Liver (tissue), 3 donors: ENCODE results near the gene MOB1A.

ENCODE experiments used
- GABPA ChIP-seq, 2 donors: IDR thresholded peaks in 1 of 2; conservative IDR thresholded peaks in 1 of 2; 2 replicates each; pipeline ENCODE4 v1.6.1; 2016; ENCODE audit warnings: antibody characterized with exemption in 2 of 2, mild to moderate bottlenecking in 1 of 2, moderate library complexity in 1 of 2
- RAD21 ChIP-seq, 2 donors: IDR thresholded peaks; 2 replicates each; pipeline ENCODE4 v1.6.1; 2016; ENCODE audit warnings: antibody characterized with exemption in 2 of 2, mild to moderate bottlenecking in 2 of 2
- RXRA ChIP-seq, 2 donors: IDR thresholded peaks; 2 replicates each; pipeline ENCODE4 v1.6.1; 2017 to 2018; ENCODE audit warnings: antibody characterized with exemption in 2 of 2, mild to moderate bottlenecking in 1 of 2
- SP1 ChIP-seq: IDR thresholded peaks from 2 replicates; pipeline ENCODE4 v1.6.1; 2018; ENCODE audit warnings: antibody characterized with exemption, mild to moderate bottlenecking
- YY1 ChIP-seq: IDR thresholded peaks from 2 replicates; pipeline ENCODE4 v1.6.1; 2016; ENCODE audit warnings: antibody characterized with exemption, mild to moderate bottlenecking
- TF ChIP-seq, protein P1 (sequence below): fragments of 150-350 bp; IDR thresholded peaks from 2 replicates; pipeline ENCODE4 v1.5.1; 2017; ENCODE audit warnings: improper control_type of control experiment, low read depth, low read length; ENCODE audit not compliant: missing input control
- TF ChIP-seq, protein P2 (sequence below): IDR thresholded peaks from 2 replicates; pipeline ENCODE4 v1.6.1; 2016; ENCODE audit warnings: antibody characterized with exemption, mild to moderate bottlenecking
- TF ChIP-seq, protein P3 (sequence below): IDR thresholded peaks from 2 replicates; pipeline ENCODE4 v1.6.1; 2016; ENCODE audit warnings: antibody characterized with exemption
- donor health status: healthy.
- donor health status: healthy.

DNA sequence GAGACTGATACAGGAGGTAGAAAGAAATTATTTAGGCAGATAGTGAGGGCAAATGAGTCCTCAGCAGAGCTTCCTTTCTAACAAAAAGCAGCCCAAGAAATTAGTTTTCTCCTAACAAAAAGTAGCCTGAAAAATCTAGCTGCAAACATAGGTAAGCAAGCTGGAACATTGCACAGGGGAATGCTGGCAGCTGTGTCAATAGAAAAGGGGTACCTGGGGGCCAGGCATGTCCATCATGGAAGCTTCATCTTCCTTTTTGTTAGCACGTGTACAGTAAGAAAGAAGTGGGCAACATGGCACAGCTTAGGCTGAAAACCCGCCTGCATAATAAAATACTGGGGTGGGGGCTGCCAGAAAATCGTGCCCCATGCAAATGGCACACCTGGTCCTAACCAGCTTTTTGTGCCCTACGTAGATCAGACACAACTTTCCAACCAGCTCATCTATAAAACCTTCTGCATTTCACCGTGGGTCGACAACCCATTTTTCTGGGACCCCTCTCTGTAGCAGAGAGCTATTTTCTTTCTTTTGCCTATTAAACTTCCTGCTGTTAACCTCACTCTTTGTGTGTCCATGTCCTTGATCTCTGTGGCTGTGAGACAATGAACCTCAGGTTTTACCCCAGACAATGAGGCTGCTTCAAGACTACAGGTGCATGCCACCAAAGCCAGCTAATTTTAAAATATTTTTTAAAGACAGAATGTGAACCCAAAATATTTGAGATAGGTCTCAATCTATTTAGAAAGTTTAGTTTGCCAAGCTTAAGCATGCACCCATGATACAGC lies 13.1 kb upstream of the MOB1A start:
- TF ChIP-seq, protein P1, sequence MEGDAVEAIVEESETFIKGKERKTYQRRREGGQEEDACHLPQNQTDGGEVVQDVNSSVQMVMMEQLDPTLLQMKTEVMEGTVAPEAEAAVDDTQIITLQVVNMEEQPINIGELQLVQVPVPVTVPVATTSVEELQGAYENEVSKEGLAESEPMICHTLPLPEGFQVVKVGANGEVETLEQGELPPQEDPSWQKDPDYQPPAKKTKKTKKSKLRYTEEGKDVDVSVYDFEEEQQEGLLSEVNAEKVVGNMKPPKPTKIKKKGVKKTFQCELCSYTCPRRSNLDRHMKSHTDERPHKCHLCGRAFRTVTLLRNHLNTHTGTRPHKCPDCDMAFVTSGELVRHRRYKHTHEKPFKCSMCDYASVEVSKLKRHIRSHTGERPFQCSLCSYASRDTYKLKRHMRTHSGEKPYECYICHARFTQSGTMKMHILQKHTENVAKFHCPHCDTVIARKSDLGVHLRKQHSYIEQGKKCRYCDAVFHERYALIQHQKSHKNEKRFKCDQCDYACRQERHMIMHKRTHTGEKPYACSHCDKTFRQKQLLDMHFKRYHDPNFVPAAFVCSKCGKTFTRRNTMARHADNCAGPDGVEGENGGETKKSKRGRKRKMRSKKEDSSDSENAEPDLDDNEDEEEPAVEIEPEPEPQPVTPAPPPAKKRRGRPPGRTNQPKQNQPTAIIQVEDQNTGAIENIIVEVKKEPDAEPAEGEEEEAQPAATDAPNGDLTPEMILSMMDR: no peak
- TF ChIP-seq GABPA (IDR thresholded peaks at IDR 0.05 in 1 of 2, conservative IDR thresholded peaks at IDR 0.05 in 1 of 2) (no peak), RXRA (IDR thresholded peaks at IDR 0.05) (no peak), SP1 (no peak), RAD21 (IDR thresholded peaks at IDR 0.05) (no peak), YY1 (no peak)
- TF ChIP-seq, protein P2, sequence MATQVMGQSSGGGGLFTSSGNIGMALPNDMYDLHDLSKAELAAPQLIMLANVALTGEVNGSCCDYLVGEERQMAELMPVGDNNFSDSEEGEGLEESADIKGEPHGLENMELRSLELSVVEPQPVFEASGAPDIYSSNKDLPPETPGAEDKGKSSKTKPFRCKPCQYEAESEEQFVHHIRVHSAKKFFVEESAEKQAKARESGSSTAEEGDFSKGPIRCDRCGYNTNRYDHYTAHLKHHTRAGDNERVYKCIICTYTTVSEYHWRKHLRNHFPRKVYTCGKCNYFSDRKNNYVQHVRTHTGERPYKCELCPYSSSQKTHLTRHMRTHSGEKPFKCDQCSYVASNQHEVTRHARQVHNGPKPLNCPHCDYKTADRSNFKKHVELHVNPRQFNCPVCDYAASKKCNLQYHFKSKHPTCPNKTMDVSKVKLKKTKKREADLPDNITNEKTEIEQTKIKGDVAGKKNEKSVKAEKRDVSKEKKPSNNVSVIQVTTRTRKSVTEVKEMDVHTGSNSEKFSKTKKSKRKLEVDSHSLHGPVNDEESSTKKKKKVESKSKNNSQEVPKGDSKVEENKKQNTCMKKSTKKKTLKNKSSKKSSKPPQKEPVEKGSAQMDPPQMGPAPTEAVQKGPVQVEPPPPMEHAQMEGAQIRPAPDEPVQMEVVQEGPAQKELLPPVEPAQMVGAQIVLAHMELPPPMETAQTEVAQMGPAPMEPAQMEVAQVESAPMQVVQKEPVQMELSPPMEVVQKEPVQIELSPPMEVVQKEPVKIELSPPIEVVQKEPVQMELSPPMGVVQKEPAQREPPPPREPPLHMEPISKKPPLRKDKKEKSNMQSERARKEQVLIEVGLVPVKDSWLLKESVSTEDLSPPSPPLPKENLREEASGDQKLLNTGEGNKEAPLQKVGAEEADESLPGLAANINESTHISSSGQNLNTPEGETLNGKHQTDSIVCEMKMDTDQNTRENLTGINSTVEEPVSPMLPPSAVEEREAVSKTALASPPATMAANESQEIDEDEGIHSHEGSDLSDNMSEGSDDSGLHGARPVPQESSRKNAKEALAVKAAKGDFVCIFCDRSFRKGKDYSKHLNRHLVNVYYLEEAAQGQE: no peak
- TF ChIP-seq, protein P3, sequence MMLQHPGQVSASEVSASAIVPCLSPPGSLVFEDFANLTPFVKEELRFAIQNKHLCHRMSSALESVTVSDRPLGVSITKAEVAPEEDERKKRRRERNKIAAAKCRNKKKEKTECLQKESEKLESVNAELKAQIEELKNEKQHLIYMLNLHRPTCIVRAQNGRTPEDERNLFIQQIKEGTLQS: no peak
